Endodermal cell (in vitro differentiated cells): ENCODE measurements around the gene MPST. TPM values are rescaled to one million over a fixed set of nuclear protein-coding genes. Genes with fewer than 3 reads are reported as not detected.
"Not testable (repeated sequence)": the region's sequence is repeated elsewhere in the genome, so short reads cannot be mapped to it uniquely, and the experiment has no call there.

Experiments
- DNase-seq: peaks from one replicate; pipeline ENCODE4 v3.0.0-alpha.2; 2017
- H3K27ac ChIP-seq: 2 replicates; pipeline ENCODE4 v1.5.1; 2013; ENCODE audit warnings: mild to moderate bottlenecking, low read depth, low read length, moderate library complexity
- H3K27me3 ChIP-seq: 2 replicates; pipeline ENCODE4 v1.6.1; 2013; ENCODE audit warnings: mild to moderate bottlenecking, low read length, moderate library complexity; ENCODE audit not compliant: insufficient read depth, control insufficient read depth, poor library complexity, severe bottlenecking
- H3K36me3 ChIP-seq: 2 replicates; pipeline ENCODE4 v1.7.0; 2013; ENCODE audit warnings: mild to moderate bottlenecking, low read length, moderate library complexity; ENCODE audit not compliant: control insufficient read depth, insufficient read depth
- H3K4me1 ChIP-seq: one replicate; pipeline ENCODE4 v1.7.0; 2013; ENCODE audit warnings: low read length; ENCODE audit not compliant: control insufficient read depth, insufficient read depth
- H3K4me3 ChIP-seq: 2 replicates; pipeline ENCODE4 v1.5.1; 2013; ENCODE audit warnings: mild to moderate bottlenecking, low read length, moderate library complexity
- H3K9ac ChIP-seq: 2 replicates; pipeline ENCODE4 v1.6.1; 2013; ENCODE audit warnings: mild to moderate bottlenecking, low read length, moderate library complexity; ENCODE audit not compliant: poor library complexity, severe bottlenecking; ENCODE audit errors: extremely low read depth
- H3K9me3 ChIP-seq: 2 replicates; pipeline ENCODE4 v1.6.1; 2013; ENCODE audit warnings: mild to moderate bottlenecking, low read length, moderate library complexity; ENCODE audit not compliant: control insufficient read depth
- H3K27ac Mint-ChIP-seq: 2 replicates; pipeline ENCODE4 v1.8.0; 2020; ENCODE audit warnings: mixed read lengths
- H3K27me3 Mint-ChIP-seq: 2 replicates; pipeline ENCODE4 v1.8.0; 2021; ENCODE audit warnings: mild to moderate bottlenecking, mixed read lengths; ENCODE audit not compliant: insufficient read depth
- H3K36me3 Mint-ChIP-seq: 2 replicates; pipeline ENCODE4 v1.8.0; 2020; ENCODE audit warnings: low read depth, mixed read lengths
- H3K4me1 Mint-ChIP-seq: 2 replicates; pipeline ENCODE4 v1.8.0; 2020; ENCODE audit warnings: mixed read lengths
- H3K4me3 Mint-ChIP-seq: 2 replicates; pipeline ENCODE4 v1.8.0; 2020; ENCODE audit warnings: mild to moderate bottlenecking, moderate library complexity, mixed read lengths
- H3K9me3 Mint-ChIP-seq: 2 replicates; pipeline ENCODE4 v1.8.0; 2020; ENCODE audit warnings: mild to moderate bottlenecking, mixed read lengths
- CTCF ChIP-seq: fragments of 200-600 bp; sonication (generic); conservative IDR thresholded peaks from 2 replicates; pipeline ENCODE4 v1.5.0; 2021; ENCODE audit warnings: antibody characterized with exemption, mild to moderate bottlenecking
- WGBS, 2 experiments: methylation state at CpG; one replicate each; pipeline versions ENCODE4 v1.1.5 to v1.1.7; 2013; ENCODE audit warnings: missing lambda C conversion rate in 2 of 2, mixed read lengths in 1 of 2; ENCODE audit not compliant: insufficient coverage in 1 of 2, insufficient read length in 1 of 2; 5-methylcytosine and 5-hydroxymethylcytosine counted together
- total RNA-seq, 2 donors: library from RNA; stranded (reverse); fragmentation: NEBNext Ultra II Directional in 1 of 2; extraction: Animal tissue kit (Norgen Biotek cat#: 25700) in 1 of 2; gene quantifications; 2 replicates in 1 of 2; 3 replicates in 1 of 2; pipeline ENCODE4 v1.2.1, GENCODE V29; 2021

Gene MPST
- total RNA-seq, 2 donors from 2014 or later, result 71.7 to 74.6 TPM

- no peak for DNase-seq
- Mint-ChIP-seq H3K27ac (no peak overlapping the region), H3K4me1 (no peaks in the 10 kb centered on the region), H3K4me3 (no peak overlapping the region), H3K9me3 (no peaks in the 10 kb centered on the region), H3K36me3 (no peaks in the 10 kb centered on the region), H3K27me3 (peaks cover 29% of the 10 kb centered on the region)
- Histone ChIP-seq H3K27me3 (peaks cover 63% of the 10 kb centered on the region), H3K4me1 (no peaks in the 10 kb centered on the region), H3K36me3 (no peaks in the 10 kb centered on the region), H3K9ac (no peak overlapping the region), H3K27ac (no peak overlapping the region), H3K9me3 (no peaks in the 10 kb centered on the region), H3K4me3 (no peak overlapping the region)
- TF ChIP-seq CTCF, result no peak
- WGBS, 2 experiments, result 71 to 83% methylated on average over 6 to 9 of the region's 9 CpGs
Measured at GRCh38 chr22:37070744-37071143, 51.2 kb downstream of the MPST start.

GRCh38 chr22:37071850-37072592 is 52.5 kb downstream of the MPST start:
- not testable (repeated sequence) for H3K36me3 Mint-ChIP-seq, H3K4me1 ChIP-seq, H3K9ac ChIP-seq, H3K4me3 ChIP-seq, DNase-seq, H3K9me3 ChIP-seq, H3K4me1 Mint-ChIP-seq, H3K9me3 Mint-ChIP-seq, H3K4me3 Mint-ChIP-seq, H3K27ac Mint-ChIP-seq, H3K36me3 ChIP-seq, H3K27ac ChIP-seq
- H3K27me3 Mint-ChIP-seq, result peaks cover 27% of the 10 kb centered on the region
- WGBS, 2 experiments, result 92 to 96% methylated on average over 5 of the region's 5 CpGs
- H3K27me3 ChIP-seq, result peaks cover 71% of the 10 kb centered on the region

- Histone ChIP-seq H3K36me3 (no peaks in the 10 kb centered on the region), H3K27me3 (peaks cover 74% of the 10 kb centered on the region), H3K4me1 (no peaks in the 10 kb centered on the region), H3K27ac (no peak overlapping the region), H3K9me3 (no peaks in the 10 kb centered on the region), H3K9ac (no peak overlapping the region), H3K4me3 (no peak overlapping the region)
- Mint-ChIP-seq H3K4me3 (no peak overlapping the region), H3K27ac (no peak overlapping the region), H3K9me3 (no peaks in the 10 kb centered on the region), H3K27me3 (peaks cover 22% of the 10 kb centered on the region), H3K36me3 (no peaks in the 10 kb centered on the region), H3K4me1 (no peaks in the 10 kb centered on the region)
- WGBS, 2 experiments, result 91 to 95% methylated on average over 8 of the region's 8 CpGs
- TF ChIP-seq CTCF, result no peak
- DNase-seq, result no peak
Measured at GRCh38 chr22:37072673-37073072, 53.1 kb downstream of the MPST start.
